ENCODE results near the gene PRSS8. TPM values are rescaled to one million over a fixed set of nuclear protein-coding genes. Genes with fewer than 3 reads are reported as not detected.
"Not testable (repeated sequence)": the region's sequence is repeated elsewhere in the genome, so short reads cannot be mapped to it uniquely, and the experiment has no call there.

PRSS8 gene
- polyA plus RNA-seq, result not detected

- Mint-ChIP-seq H3K27ac (no peak within 1 kb of the TSS), H3K4me1 (peaks cover 0 to 1% (median 0%) of the 10 kb centered on the region in 3 donors), H3K36me3 (no peaks in the 10 kb centered on the region), H3K27me3 (no peaks in the 10 kb centered on the region), H3K4me3 (peak within 1 kb of the TSS in 1 of 4 donors; percentile 47), H3K9me3 (no peaks in the 10 kb centered on the region)
These were observed at the start of gene PRSS8 for GRCh38 chr16:31135535-31136286. TSS of gene PRSS8 (minus strand) at chr16:31135727. CDS start at chr16:31135498, 229 bp downstream.

GRCh38 chr16:31184888-31185287 lies 49.4 kb upstream of the PRSS8 start:
- H3K4me3 Mint-ChIP-seq, result peak overlapping the region in 3 of 4 donors; percentile 6 to 75 (median 43)
- H3K27me3 Mint-ChIP-seq, result peaks cover 1% of the 10 kb centered on the region
- peak overlapping the region in 2 of 3 donors; percentile 89 for H3K27ac Mint-ChIP-seq
- H3K4me1 Mint-ChIP-seq, result peaks cover 33 to 47% (median 45%) of the 10 kb centered on the region in 3 donors
- peaks cover 0 to 1% (median 0%) of the 10 kb centered on the region in 3 donors for H3K9me3 Mint-ChIP-seq
- peaks cover 6% of the 10 kb centered on the region for H3K36me3 Mint-ChIP-seq

- Mint-ChIP-seq H3K9me3 (peaks cover 0 to 1% (median 0%) of the 10 kb centered on the region in 3 donors), H3K36me3 (peaks cover 6% of the 10 kb centered on the region), H3K4me1 (peaks cover 33 to 50% (median 39%) of the 10 kb centered on the region in 3 donors), H3K27ac (peak overlapping the region in 2 of 3 donors; percentile 80 to 89), H3K27me3 (peaks cover 1% of the 10 kb centered on the region), H3K4me3 (peak overlapping the region in 2 of 4 donors; percentile 90 to 96)
These were observed 48.2 kb upstream of the PRSS8 start for GRCh38 chr16:31183432-31184428.

DNA sequence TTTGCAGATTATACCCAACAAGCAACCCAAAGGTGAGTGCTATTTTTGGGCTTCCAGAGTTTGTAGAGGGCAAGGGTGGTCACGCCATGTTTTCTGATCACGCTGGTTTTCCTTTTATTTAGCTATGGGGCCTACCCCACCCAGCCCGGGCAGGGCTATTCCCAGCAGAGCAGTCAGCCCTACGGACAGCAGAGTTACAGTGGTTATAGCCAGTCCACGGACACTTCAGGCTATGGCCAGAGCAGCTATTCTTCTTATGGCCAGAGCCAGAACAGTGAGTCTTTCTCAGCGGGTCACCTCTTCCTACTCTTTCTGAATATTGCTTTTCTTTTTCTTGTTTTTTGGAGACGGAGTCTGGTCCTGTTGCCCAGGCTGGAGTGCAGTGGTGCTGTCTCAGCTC lies 46.9 kb upstream of the PRSS8 start:
- peaks cover 37 to 54% (median 37%) of the 10 kb centered on the region in 3 donors for H3K4me1 Mint-ChIP-seq
- peak overlapping the region; percentile 90 to 98 (median 96) for H3K4me3 Mint-ChIP-seq
- H3K9me3 Mint-ChIP-seq, result peaks cover 0 to 1% (median 0%) of the 10 kb centered on the region in 3 donors
- H3K27me3 Mint-ChIP-seq, result peaks cover 1% of the 10 kb centered on the region
- H3K36me3 Mint-ChIP-seq, result peaks cover 6% of the 10 kb centered on the region
- peak overlapping the region in 2 of 3 donors; percentile 63 to 89 for H3K27ac Mint-ChIP-seq

- peaks cover 39 to 55% (median 41%) of the 10 kb centered on the region in 3 donors for H3K4me1 Mint-ChIP-seq
These were observed 45.7 kb upstream of the PRSS8 start for GRCh38 chr16:31181102-31181830.

DNA sequence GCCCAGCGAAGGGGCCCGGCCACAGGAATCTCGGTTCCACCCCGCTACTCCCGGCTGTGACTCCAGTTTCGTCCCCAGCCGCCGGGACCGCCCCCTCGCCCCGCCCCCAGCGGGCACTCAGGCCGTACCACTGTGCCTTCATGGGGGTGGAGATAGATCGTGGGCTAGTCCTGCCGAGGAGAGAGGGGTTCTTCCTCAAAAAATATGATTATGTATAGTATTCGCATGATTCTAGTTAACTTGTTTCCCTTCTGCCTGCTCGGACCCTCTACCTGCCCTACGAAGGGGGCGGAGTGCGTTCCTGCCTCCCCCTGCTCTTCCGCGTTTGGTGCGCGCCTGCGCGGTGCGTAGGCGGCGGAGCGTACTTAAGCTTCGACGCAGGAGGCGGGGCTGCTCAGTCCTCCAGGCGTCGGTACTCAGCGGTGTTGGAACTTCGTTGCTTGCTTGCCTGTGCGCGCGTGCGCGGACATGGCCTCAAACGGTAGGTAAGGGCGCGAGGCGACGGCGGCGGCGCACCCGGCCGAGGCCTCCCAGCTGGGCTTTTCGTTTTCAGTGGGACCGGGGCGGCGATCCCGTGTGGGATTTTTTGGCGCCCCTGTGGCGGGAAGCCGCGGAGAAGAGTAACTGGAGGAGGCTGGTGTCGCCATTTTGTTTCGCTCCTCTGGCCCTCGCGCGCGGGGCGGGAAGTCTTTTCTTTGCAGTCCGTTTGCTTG lies 44.4 kb upstream of the PRSS8 start, which contains the start of gene FUS:
Gene FUS (plus strand): TSS at position 393 of the 713 bp plus-strand sequence. CDS start 76 bp downstream, at position 469.
- Mint-ChIP-seq H3K36me3 (peaks cover 4% of the 10 kb centered on the region), H3K4me3 (peak within 1 kb of the TSS; percentile 90 to 98 (median 96)), H3K4me1 (peaks cover 31 to 45% (median 35%) of the 10 kb centered on the region in 3 donors), H3K9me3 (peaks cover 0 to 1% (median 0%) of the 10 kb centered on the region in 3 donors), H3K27ac (peak within 1 kb of the TSS; percentile 89 to 100 (median 98)), H3K27me3 (peaks cover 1% of the 10 kb centered on the region)

More at GRCh38 chr16:31181102-31181830, 45.7 kb upstream of the PRSS8 start:
- Mint-ChIP-seq H3K4me3 (peak overlapping the region; percentile 90 to 98 (median 96)), H3K27me3 (peaks cover 1% of the 10 kb centered on the region), H3K9me3 (peaks cover 0 to 1% (median 0%) of the 10 kb centered on the region in 3 donors), H3K27ac (peak overlapping the region; percentile 89 to 100 (median 98)), H3K36me3 (peaks cover 6% of the 10 kb centered on the region)

- Mint-ChIP-seq H3K27me3 (peaks cover 1% of the 10 kb centered on the region), H3K9me3 (peaks cover 0 to 1% (median 0%) of the 10 kb centered on the region in 3 donors), H3K27ac (peak overlapping the region; percentile 89 to 100 (median 98)), H3K4me3 (peak overlapping the region; percentile 90 to 98 (median 96)), H3K36me3 (peaks cover 2% of the 10 kb centered on the region), H3K4me1 (peaks cover 27 to 41% (median 35%) of the 10 kb centered on the region in 3 donors)
These were observed 43.8 kb upstream of the PRSS8 start for GRCh38 chr16:31179219-31179746.

DNA sequence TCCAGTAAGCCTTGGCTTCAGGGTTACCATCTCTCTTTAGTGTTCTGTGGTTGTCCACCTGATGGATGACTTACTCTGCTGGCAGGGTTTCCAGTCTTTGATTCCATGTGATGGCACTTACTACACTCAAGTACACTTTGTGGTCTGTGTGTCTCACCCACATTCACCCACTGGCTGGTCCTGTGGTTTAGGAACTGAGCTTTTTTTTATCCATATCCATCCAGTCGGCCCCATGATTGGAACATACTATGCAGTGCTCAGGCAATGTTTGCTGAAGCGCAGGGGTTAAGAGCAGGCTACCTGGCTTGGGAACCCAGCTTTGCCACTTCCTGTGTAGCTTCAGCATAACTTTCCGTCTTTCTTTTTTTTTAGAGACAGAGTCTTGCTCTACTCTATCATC lies 41.6 kb upstream of the PRSS8 start:
- H3K27me3 Mint-ChIP-seq, result peaks cover 1% of the 10 kb centered on the region
- peak overlapping the region in 2 of 3 donors; percentile 77 to 93 for H3K27ac Mint-ChIP-seq
- H3K9me3 Mint-ChIP-seq, result no peaks in the 10 kb centered on the region

GRCh38 chr16:31170048-31170447 lies 34.5 kb upstream of the PRSS8 start:
- H3K9me3 Mint-ChIP-seq, H3K4me1 Mint-ChIP-seq, H3K27me3 Mint-ChIP-seq, H3K36me3 Mint-ChIP-seq, H3K27ac Mint-ChIP-seq, H3K4me3 Mint-ChIP-seq: not testable (repeated sequence)

More for the DNA sequence above, 41.6 kb upstream of the PRSS8 start:
- Mint-ChIP-seq H3K4me3 (peak overlapping the region; percentile 1 to 90 (median 52)), H3K4me1 (peaks cover 22 to 24% (median 22%) of the 10 kb centered on the region in 3 donors), H3K36me3 (no peaks in the 10 kb centered on the region)

- Mint-ChIP-seq H3K9me3 (no peaks in the 10 kb centered on the region), H3K4me1 (peaks cover 0 to 3% (median 0%) of the 10 kb centered on the region in 3 donors), H3K36me3 (no peaks in the 10 kb centered on the region), H3K27me3 (no peaks in the 10 kb centered on the region), H3K4me3 (no peak overlapping the region), H3K27ac (no peak overlapping the region)
These were observed 33.3 kb upstream of the PRSS8 start for GRCh38 chr16:31168848-31169247.

- Mint-ChIP-seq H3K4me1 (peaks cover 0 to 3% (median 0%) of the 10 kb centered on the region in 3 donors), H3K27ac (no peak overlapping the region), H3K27me3 (no peaks in the 10 kb centered on the region), H3K9me3 (no peaks in the 10 kb centered on the region), H3K4me3 (no peak overlapping the region), H3K36me3 (no peaks in the 10 kb centered on the region)
These were observed 31.8 kb upstream of the PRSS8 start for GRCh38 chr16:31167315-31167714.

GRCh38 chr16:31157136-31157535 lies 21.6 kb upstream of the PRSS8 start:
- Mint-ChIP-seq H3K36me3 (no peaks in the 10 kb centered on the region), H3K27ac (no peak overlapping the region), H3K4me1 (peaks cover 0 to 8% (median 5%) of the 10 kb centered on the region in 3 donors), H3K4me3 (peak overlapping the region in 2 of 4 donors; percentile 6 to 50), H3K9me3 (no peaks in the 10 kb centered on the region), H3K27me3 (peaks cover 3% of the 10 kb centered on the region)

GRCh38 chr16:31150976-31151375 lies 15.4 kb upstream of the PRSS8 start:
- H3K9me3 Mint-ChIP-seq, H3K36me3 Mint-ChIP-seq, H3K4me1 Mint-ChIP-seq, H3K4me3 Mint-ChIP-seq, H3K27ac Mint-ChIP-seq, H3K27me3 Mint-ChIP-seq: not testable (repeated sequence)

Data from IgD-negative memory B cell (primary cell).